NCI-H1105 (cell line): Measurements from ENCODE around the gene BYSL.

Source experiments
- DNase-seq: peaks from one replicate; lab custom pipeline; 2025; lab: John Stamatoyannopoulos, UW

BYSL gene, protein sequence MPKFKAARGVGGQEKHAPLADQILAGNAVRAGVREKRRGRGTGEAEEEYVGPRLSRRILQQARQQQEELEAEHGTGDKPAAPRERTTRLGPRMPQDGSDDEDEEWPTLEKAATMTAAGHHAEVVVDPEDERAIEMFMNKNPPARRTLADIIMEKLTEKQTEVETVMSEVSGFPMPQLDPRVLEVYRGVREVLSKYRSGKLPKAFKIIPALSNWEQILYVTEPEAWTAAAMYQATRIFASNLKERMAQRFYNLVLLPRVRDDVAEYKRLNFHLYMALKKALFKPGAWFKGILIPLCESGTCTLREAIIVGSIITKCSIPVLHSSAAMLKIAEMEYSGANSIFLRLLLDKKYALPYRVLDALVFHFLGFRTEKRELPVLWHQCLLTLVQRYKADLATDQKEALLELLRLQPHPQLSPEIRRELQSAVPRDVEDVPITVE

DNA sequence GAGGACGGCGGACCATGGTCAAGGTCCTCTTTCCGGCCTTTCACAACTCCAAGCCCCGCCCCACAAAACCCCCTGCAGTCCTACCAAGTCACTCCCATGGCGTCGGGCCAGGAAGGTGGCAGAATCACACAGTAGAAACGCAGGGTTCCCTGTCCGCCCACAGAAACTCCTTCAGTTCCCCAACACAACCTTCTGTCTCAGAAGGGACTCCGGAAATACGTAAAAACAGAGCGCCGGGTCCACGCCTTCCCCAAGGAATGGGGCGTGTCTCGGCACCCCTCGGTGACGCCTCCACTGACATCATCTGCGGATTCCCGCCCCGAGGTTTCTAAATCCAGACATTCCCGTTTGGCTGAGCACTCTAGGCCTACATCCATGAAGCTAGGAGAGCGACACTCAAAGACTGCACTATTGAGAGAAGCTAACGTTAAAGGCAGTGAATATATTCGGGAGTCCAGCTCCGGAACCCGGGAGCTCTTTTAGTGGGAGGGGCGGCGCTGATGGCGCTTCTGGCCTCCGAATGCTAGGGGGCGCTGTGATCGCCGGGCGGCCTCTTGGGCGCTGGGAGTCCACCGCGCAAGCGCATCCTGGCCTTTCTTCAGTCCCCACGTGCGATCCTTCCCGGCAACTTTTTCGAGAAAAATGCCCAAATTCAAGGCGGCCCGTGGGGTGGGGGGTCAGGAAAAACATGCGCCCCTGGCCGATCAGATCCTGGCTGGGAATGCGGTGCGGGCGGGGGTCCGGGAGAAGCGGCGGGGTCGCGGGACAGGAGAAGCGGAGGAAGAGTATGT is at the start of gene BYSL, which contains the start of gene MED20:
Gene BYSL (plus strand): TSS at position 579 of the 791 bp plus-strand sequence. CDS start 64 bp downstream, at position 643.
Gene MED20 (minus strand): TSS at position 219 of the 791 bp plus-strand sequence. CDS start 121 bp downstream, at position 98.
- DNase-seq, result peak; percentile 93

DNA sequence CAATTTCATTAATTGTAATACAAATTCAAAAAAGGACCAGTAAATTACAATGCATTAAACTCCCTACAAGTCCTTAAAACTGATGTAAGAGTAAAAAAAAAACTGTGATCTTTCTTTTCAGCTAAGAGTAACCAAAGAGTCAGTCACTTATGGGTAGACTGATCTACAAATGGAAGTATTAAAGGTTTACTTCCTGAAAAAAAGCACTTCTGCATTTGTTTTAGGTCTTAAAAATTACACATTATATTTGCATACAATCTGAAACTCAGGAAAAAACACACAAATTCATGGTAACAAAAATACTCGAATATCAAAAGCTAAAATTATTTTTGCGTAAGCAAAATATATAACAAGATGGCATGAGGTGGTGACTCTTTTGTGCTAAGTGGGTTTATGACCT is 49.6 kb upstream of the BYSL start:
- DNase-seq, result no peak

DNA sequence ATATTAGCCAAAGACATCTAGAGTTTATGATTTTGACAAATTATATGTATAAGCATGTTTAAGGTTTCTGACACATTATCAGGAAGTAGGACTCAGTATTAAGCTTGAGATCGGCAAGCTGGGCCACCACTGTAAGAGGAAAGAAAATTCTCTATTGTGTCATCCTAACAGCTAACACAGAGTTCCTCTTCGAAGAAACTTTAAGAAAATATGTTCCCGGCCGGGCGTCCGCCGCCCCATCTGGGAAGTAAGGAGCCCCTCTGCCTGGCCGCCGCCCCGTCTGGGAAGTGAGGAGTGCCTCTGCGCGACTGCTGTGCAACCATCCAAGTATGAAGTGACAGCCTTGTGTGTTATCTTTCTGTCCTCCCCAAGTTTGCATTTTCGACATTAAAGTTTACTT is 49.2 kb upstream of the BYSL start:
- no peak for DNase-seq

DNA sequence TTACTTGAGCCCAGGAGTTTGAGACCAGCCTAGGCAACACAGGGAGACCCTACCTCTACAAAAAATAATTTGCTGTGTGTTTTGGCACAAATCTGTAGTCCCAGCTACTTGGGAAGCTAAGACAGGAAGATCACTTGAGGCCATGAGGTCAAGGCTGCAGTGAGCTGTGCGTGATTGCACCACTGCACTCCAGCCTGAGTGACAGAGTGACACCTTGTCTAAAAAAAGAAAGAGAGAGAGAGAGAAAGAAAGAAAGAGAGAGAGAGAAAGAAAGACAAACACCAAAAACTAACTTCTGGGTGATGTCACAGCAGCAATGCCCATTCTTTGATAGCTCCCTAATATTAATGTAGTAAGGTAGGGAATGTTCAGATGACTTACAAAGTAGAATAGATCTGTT is 46.6 kb upstream of the BYSL start:
- no peak for DNase-seq

DNA sequence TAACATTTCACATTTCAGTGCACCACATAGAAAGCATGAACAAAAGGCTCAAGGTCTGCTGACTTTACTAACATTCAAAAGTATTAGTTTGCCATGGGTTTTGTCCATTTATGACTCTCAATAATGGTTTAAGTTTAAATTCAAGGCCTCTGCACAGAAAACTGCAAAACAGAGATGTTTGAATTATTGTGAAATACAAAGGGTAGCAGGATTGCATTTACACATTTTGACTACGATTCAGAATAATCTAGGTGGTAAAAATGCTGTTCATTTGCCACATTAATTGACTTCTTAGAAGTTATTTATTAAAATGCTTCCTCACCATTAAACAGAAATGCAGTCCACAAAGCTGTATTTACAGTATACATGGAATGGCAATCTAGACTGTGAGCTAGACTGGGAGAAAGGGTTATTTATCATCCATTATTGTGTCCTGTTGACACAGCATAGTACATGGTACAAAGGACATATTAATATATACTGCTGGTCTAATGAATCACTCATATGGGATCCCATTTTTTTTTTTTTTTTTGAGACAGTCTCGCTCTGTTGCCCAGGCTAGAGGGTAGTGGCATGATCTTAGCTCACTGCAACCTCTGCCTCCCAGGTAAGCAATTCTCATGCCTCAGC is 44.1 kb upstream of the BYSL start:
- no peak for DNase-seq

DNA sequence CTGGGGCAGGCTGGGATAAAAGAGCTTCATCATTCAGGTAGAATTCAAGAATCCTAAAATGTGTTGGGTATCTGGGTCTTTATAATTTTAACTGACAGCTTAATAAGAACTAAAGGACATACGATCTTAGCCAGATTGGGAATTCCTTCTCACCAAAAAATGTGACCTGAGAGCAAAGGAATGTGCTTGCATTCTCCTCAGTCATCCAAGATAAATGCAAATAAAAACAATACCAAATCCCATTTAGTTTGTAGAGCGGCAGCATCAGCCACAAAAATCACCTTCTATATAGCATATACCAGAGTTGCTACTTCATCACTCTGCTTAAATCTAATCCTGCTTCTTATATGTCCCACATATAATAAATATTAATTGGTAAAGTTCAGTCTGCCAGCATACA is 43.1 kb upstream of the BYSL start:
- DNase-seq, result no peak

DNA sequence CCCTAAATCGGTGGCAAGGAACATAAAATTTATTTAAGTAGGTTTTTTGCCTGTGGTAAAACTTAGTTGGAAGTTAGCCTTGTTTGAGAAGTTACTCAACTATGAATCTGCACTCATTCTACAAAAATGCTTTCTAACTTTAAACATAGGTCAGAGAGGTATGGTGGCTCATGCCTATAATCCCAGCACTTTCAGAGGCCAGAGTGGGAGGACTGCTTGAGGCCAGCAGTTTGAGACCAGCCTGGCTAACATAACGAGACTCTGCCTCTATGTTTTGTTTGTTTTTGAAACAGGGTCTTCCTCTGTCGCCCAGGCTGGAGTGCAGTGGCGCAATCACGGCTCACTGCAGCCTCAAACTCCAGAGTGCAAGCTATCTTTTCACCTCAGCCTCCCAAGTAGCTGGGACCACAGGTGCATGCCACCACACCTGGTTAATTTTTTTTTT is 42.3 kb upstream of the BYSL start:
- DNase-seq, result no peak

DNA sequence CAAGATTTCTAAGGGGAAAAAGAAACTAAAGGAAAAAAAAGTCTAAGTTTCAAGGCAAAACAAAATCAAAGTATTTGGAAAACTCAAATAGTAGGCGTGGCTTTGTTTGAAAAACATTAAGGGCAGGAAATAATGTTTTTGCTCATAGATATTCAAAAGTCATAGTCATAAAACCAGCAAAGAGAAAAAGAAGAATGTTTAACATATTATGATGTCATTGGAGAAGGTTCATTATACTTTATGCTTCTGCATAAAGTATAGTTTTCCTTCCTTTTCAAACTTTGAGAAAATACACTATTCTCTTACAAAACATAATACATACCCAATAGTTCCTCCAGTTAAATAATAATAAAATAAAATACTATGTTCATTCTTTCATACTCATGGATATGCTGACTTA is 39.8 kb upstream of the BYSL start:
- no peak for DNase-seq

DNA sequence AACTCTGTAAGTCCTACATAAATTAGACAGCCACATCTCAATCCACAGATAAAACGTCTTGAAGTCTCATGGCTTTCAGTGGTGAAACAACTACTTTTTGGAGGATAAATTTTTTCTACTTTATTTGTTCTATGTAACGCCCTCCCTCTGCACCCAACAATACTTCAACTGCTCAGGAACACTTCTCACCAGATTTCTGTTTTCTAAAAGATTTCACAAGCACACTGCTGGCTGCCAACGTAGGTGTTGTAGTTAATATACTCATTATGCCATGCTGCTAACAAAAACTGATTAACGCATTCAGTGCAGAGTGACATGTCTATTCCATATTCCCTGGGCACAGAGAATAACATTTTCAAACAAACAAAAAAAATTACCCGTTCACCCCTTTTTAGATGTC is 36.3 kb upstream of the BYSL start:
- DNase-seq, result no peak

DNA sequence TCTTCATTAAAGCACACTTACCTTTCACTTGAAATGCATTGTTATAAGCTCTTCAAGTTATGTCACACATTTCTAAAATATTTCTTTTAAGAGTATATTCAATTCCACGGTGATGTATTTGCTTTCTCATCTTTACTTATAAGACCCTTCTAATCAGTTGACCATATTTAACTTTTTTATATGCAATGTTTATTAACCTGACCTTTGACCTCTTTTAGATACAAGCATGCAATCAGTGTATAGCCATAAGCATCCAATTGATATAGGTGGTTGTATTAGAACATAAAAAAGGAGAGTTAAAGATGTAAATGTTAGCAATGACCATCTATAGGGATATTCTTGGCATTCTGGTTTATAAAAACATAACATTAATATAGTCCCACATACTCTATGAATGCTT is 35.4 kb upstream of the BYSL start:
- DNase-seq, result no peak

DNA sequence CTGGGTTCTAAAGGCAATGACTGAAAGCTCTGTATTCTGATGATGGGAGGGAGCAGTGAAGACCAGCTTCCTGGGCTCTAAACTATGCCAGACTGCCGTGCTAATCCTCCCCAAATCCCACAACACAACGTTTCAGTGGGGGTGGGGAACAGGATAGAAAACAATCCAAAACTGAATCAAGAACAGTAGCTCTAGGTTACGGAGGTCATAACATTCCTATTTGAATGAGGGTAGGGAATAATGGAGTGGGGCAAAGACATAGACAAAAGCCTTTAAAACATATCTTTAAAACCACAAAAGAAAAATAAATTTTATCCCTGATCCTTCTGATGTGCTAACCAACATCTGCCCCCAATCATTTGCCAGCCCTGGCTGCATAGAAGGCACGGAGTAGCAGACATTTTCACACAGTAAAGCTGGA is 34.0 kb upstream of the BYSL start:
- DNase-seq, result no peak

DNA sequence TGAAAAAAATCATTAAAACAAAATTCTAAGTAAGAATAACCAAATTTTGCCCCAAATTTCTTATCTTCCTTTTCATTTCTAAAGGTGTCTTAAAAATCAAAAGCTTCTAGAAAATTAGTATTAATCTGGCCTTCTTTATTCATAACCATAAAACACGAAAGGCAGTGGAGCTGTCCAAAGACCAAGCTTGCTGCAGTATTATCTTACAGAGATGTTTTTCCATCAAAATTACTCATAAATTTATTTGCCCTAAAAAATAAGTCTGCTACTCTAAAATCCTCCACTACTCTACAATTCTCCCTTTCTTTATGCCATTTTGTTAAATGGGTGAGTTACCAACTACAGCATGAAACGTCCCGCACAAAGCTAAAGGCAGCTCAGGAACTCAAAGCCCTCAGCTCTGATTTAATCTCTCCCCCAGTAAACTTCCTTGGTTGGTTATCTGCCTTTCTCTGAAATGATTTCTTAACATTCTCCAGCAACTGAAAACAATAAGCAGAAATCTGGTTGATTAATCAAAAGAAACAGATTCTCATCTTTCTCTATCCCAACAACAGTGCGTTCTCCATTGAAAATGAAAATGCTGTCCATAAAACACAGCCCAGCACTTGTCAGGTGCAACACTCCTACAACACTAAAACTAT is 28.3 kb upstream of the BYSL start:
- no peak for DNase-seq

DNA sequence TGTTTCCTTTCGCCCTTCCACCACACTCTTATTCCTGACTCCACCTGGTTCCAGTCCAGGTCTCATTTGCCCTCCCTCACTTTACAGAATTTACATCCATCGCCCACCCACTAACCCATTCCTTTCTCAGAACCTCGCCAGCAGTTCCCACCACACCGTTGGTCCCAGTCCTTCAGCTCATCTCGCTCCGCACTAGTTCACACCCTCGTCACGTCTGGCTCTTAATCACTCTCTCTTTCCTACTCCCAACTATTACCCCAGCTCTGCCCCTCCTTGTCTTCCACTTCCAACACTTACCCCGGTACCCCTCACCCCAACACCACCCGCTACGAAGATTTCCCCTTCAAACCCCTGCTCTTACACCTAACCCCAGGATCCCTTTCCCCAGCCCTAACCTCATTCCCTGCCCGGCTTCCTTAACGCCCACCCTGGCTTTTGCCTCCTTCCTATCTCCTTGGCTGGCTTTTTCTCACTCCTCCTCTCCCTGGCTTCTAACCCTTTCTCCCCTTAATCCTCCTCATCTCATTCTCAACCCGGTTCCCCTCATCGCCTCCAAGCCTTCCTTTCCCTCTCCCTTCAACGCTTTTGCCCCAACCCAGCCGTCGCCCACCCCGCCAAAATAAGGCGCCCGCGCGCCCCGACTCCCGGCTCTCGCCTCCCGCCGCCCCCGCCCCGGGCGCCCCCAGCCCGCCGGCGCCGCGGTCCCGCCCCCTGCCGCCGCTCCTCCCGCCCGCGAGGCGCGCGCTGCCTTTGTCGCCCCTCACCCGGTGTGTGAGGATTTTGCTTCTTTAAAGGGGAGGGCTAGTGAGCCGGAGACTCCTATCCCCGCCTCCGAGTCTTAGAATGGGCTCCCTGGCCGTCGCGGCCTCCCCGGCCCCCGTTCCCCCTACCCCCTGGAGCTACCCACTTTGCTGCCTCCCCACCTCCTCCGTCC is 26.7 kb upstream of the BYSL start:
- DNase-seq, result peak; percentile 14

DNA sequence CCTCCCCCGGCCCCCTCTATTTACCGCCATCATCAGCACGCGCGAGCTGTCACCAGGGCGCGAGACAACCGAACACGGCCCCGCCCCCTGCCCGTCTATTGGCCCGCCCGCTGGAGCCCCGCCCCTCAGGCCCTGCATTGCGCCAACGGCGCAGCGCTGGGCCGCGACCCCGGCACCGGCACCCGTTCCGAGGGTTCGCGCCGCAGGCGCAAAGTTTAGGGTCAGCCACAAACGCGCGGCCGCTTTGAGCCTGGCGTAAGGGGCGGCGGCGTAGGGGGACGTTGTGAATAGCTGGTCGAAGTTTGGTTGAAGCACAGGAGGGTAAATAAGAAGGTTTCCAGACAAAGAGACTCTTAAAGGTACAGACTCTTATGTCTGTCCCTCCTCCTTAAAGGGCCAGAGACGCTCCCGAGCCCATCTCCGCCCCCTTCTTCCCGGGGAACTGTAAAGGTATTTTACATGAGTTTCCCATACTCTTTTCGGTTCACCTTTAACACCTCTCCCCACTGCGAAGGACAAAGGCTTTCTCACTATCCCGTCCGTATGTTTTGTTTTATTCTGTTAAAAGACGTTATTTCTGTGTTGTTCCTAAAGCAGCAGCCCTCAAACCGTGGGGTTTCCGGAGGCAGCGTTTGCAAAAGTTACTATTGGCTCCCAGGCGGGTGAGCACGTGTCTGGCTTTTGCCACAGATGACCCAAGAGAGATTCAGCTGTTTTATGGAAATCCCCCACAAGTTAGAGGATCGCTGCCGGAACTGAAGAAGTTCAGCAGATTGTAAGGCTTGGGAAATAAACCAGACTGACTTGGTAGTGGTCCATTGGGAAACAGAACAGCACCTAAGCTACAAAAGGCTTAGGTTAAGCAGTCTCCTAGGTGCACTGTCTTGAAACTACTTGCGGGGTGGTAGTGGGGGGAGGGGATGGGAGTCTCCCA is 25.7 kb upstream of the BYSL start, which contains the start of gene USP49:
Gene USP49 (minus strand): TSS at position 76 of the 934 bp plus-strand sequence. CDS start 88,392 bp downstream, outside the sequence.
- DNase-seq, result peak; percentile 93

DNA sequence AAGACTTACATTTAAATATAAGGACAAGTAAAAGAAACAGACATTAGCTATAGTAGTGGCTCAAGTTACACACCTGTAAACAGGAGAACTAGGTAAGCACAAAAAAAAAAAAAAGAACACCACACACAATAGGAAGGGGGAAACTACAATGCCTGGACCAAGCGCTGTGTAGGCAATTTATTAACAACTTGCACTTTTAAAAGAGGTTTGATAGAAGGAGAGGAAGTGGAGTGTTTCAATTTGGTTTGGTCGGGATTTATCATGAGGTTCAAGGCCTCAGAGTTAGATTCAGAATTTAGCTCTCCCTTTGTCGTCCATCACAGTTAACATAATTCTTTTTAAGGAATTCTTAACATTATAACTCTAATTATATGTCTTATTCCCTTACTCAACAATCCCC is 25.0 kb upstream of the BYSL start:
- DNase-seq, result no peak

DNA sequence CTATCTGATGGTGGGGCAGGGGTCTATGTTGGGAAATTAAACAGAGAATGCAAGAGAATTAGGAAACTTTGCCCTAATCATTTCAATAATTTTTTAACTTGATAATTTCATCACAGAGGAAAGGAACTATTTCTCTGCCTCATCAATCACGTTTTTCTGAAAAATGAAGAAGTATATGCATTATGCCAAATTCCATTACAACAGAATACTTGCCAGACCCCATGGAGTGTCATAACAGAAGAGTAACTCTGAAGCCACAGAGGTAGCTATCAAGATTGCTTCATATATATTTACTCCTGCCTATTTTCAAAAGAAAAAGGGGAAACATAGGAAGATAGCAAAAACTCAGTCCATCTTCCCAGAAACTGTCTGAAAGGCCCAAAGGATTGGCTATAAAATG is 20.4 kb upstream of the BYSL start:
- DNase-seq, result no peak

DNA sequence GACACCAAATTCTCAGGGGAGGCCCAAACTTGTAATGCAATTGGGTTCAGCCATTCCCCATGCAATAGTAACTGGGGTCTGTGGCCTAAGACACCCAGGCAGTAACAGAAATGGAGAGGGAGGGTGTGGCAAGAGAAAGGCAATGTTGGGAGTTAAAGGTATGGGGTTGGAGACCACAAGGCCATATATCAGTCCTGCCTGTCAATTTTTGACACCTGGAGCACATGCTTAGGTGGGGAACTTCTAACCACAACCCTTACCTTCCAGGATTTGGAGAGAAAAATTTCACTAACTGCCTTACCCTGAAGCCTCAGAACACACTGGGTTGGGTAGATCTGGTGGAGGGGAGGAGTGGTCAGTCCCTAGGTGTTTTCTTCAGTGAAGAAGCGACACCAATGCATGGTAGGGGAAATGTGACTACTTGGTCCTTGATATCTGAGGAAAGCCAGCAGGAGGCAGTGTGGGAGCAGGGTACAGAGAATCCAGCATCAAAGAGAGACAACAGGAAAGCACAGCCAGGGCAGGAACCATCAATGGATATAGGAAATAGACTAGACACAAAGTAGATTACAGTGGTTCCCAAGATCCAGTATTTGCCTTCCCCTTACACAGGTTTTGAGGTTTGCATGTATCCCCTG is 19.3 kb upstream of the BYSL start:
- DNase-seq, result no peak

DNA sequence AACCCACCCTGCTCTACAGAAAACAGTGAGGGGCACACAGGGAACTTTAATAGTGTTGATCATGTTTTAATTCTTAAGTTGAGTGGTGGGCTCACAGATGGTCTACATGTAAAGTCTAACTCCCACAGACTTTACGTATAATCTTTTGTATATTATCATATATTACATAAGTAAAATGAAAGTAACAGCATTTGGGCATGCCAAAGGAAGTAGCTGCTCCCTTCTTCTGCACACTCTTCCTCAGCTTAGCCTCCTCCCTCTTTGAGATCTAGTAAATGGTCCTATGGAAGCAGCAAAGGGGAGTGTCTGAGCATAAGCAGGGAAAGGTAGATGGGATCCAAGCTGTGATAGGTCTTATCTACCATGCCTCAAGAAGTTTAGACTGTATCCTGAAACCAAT is 11.6 kb upstream of the BYSL start:
- DNase-seq, result no peak

DNA sequence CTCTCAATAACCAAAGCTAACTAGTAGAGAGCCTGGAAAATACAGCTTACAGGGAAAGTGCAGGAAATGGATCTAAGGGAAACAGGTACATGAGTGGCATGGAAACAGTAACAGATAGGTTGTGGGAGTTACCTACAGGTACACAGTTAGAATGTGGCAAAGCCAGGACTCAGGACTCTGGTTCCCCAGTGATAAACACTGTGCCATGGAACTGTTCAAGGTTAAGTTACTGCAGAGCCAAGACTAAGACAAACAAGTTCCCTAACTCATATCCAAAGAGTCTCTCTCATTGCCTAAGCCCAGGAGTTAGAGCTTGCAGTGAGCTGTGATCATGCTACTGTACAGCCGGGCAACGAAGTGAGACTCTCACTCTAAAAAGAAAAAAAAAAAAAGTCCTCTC is 7.0 kb upstream of the BYSL start:
- no peak for DNase-seq
